Hepatocyte (in vitro differentiated cells): ENCODE results near the gene C19orf38. TPM values are rescaled to one million over a fixed set of nuclear protein-coding genes. Genes with fewer than 3 reads are reported as not detected.
A peak's percentile ranks its signal among the peaks of the same experiment; 100 is the strongest.
"Not testable (repeated sequence)": the region's sequence is repeated elsewhere in the genome, so short reads cannot be mapped to it uniquely, and the experiment has no call there.

Experiments
- DNase-seq: peaks from one replicate; pipeline ENCODE4 v3.0.0-alpha.2; 2016; ENCODE audit warnings: low spot score
- H2AFZ ChIP-seq: fragments of 200-600 bp; sonication (generic); 2 replicates; pipeline ENCODE4 v1.6.0; 2016; ENCODE audit warnings: antibody characterized with exemption, mild to moderate bottlenecking
- H3K27ac ChIP-seq: fragments of 200-600 bp; sonication (generic); 2 replicates; pipeline ENCODE4 v1.5.1; 2016; ENCODE audit warnings: mild to moderate bottlenecking
- H3K27me3 ChIP-seq: fragments of 200-600 bp; sonication (generic); 2 replicates; pipeline ENCODE4 v1.6.1; 2016
- H3K36me3 ChIP-seq: fragments of 200-600 bp; sonication (generic); replicated peaks from 2 replicates; pipeline ENCODE4 v1.5.1; 2016; ENCODE audit warnings: low read depth; ENCODE audit not compliant: insufficient read depth
- H3K4me1 ChIP-seq: fragments of 200-600 bp; sonication (generic); 2 replicates; pipeline ENCODE4 v1.5.1; 2016; ENCODE audit warnings: mild to moderate bottlenecking, moderate library complexity; ENCODE audit not compliant: insufficient read depth
- H3K4me2 ChIP-seq: fragments of 200-600 bp; sonication (generic); 2 replicates; pipeline ENCODE4 v1.6.0; 2016
- H3K4me3 ChIP-seq: fragments of 200-600 bp; sonication (generic); 2 replicates; pipeline ENCODE4 v1.5.1; 2016; ENCODE audit warnings: mild to moderate bottlenecking
- H3K79me2 ChIP-seq: fragments of 200-600 bp; sonication (generic); 2 replicates; pipeline ENCODE4 v1.6.0; 2017; ENCODE audit warnings: mild to moderate bottlenecking
- H3K9me2 ChIP-seq: fragments of 200-600 bp; sonication (generic); replicated peaks from 2 replicates; pipeline ENCODE4 v1.6.0; 2017; ENCODE audit warnings: mild to moderate bottlenecking; ENCODE audit not compliant: insufficient read depth
- H3K9me3 ChIP-seq: fragments of 200-600 bp; sonication (generic); 2 replicates; pipeline ENCODE4 v1.5.1; 2016; ENCODE audit warnings: low read depth, mild to moderate bottlenecking
- H4K20me1 ChIP-seq: fragments of 200-600 bp; sonication (generic); 2 replicates; pipeline ENCODE4 v1.6.0; 2016; ENCODE audit warnings: mild to moderate bottlenecking; ENCODE audit not compliant: insufficient read depth, poor library complexity, severe bottlenecking
- CTCF ChIP-seq: fragments of 200-600 bp; sonication (generic); IDR thresholded peaks from 2 replicates; pipeline ENCODE4 v1.5.1; 2016; ENCODE audit warnings: antibody characterized with exemption, mild to moderate bottlenecking; ENCODE audit not compliant: poor library complexity
- EZH2 ChIP-seq: fragments of 200-600 bp; sonication (generic); IDR thresholded peaks from 2 replicates; pipeline ENCODE4 v1.6.1; 2016; ENCODE audit warnings: antibody characterized with exemption, mild to moderate bottlenecking, borderline replicate concordance
- EZH2phosphoT487 ChIP-seq: fragments of 200-600 bp; sonication (generic); IDR thresholded peaks from one replicate; pipeline ENCODE4 v1.6.1; 2018; ENCODE audit warnings: antibody characterized with exemption, mild to moderate bottlenecking, low read depth, moderate library complexity; ENCODE audit not compliant: unreplicated experiment, severe bottlenecking
- WGBS: methylation state at CpG from one replicate; pipeline ENCODE4 v1.1.6; 2016; ENCODE audit warnings: low lambda C conversion rate; ENCODE audit errors: missing lambda C conversion rate; 5-methylcytosine and 5-hydroxymethylcytosine counted together
- polyA plus RNA-seq: library from polyadenylated mRNA; unstranded; fragments of >200 nt; fragmentation: Nextera tagmentation; extraction: Ambion mirVana; gene quantifications from 2 replicates; pipeline ENCODE4 v1.2.1, GENCODE V29; 2016
- total RNA-seq: library from RNA; depleted of rRNA; stranded (reverse); fragments of >200 nt; gene quantifications from 2 replicates; pipeline ENCODE4 v1.2.3, GENCODE V29; 2014

Gene C19orf38
- total and polyA plus RNA-seq, 2 experiments from 2014 or later: 0.56 to 3.7 TPM

- Histone ChIP-seq H3K79me2 (no peaks in the 10 kb centered on the region), H3K9me3 (no peaks in the 10 kb centered on the region), H3K4me3 (no peak overlapping the region), H3K36me3 (no peaks in the 10 kb centered on the region), H3K27ac (no peak overlapping the region), H3K9me2 (no peaks in the 10 kb centered on the region), H2AFZ (no peak overlapping the region), H3K27me3 (no peaks in the 10 kb centered on the region), H3K4me2 (no peak overlapping the region), H4K20me1 (no peaks in the 10 kb centered on the region), H3K4me1 (no peaks in the 10 kb centered on the region)
- TF ChIP-seq CTCF (no peak), EZH2phosphoT487 (no peak), EZH2 (no peak)
- WGBS: 85% methylated on average over 7 of the region's 7 CpGs
- no peak for DNase-seq
Observed at GRCh38 chr19:10852941-10853340, 4.7 kb downstream of the C19orf38 start.

- H4K20me1 ChIP-seq: no peaks in the 10 kb centered on the region
- no peaks in the 10 kb centered on the region for H3K79me2 ChIP-seq
- H3K27me3 ChIP-seq: no peaks in the 10 kb centered on the region
- no peaks in the 10 kb centered on the region for H3K4me1 ChIP-seq
- no peak overlapping the region for H3K4me3 ChIP-seq
- WGBS: 81% methylated on average over 7 of the region's 7 CpGs
- no peak for DNase-seq
- no peaks in the 10 kb centered on the region for H3K9me3 ChIP-seq
- H2AFZ ChIP-seq: no peak overlapping the region
- no peak overlapping the region for H3K27ac ChIP-seq
- H3K9me2 ChIP-seq: no peaks in the 10 kb centered on the region
- no peaks in the 10 kb centered on the region for H3K36me3 ChIP-seq
- TF ChIP-seq CTCF (no peak), EZH2 (no peak), EZH2phosphoT487 (no peak)
- H3K4me2 ChIP-seq: no peak overlapping the region
Observed at GRCh38 chr19:10854350-10855089, 6.3 kb downstream of the C19orf38 start.

GRCh38 chr19:10855879-10856522, 7.8 kb downstream of the C19orf38 start:
- Histone ChIP-seq H3K27ac (no peak overlapping the region), H3K27me3 (no peaks in the 10 kb centered on the region), H4K20me1 (no peaks in the 10 kb centered on the region), H3K36me3 (no peaks in the 10 kb centered on the region), H3K79me2 (no peaks in the 10 kb centered on the region), H3K9me2 (no peaks in the 10 kb centered on the region), H3K4me1 (no peaks in the 10 kb centered on the region), H3K9me3 (no peaks in the 10 kb centered on the region), H3K4me2 (no peak overlapping the region), H3K4me3 (no peak overlapping the region), H2AFZ (no peak overlapping the region)
- DNase-seq: no peak
- TF ChIP-seq EZH2phosphoT487 (no peak), EZH2 (no peak), CTCF (peak; percentile 9)
- WGBS: 74% methylated on average over 5 of the region's 5 CpGs

GRCh38 chr19:10856899-10857298, 8.7 kb downstream of the C19orf38 start:
- H3K27me3 ChIP-seq, H3K9me3 ChIP-seq, DNase-seq, H3K4me3 ChIP-seq, H3K9me2 ChIP-seq, H4K20me1 ChIP-seq, H3K27ac ChIP-seq, H3K36me3 ChIP-seq, H3K79me2 ChIP-seq, H3K4me1 ChIP-seq, H3K4me2 ChIP-seq, H2AFZ ChIP-seq: not testable (repeated sequence)
- 93% methylated on average over 1 of the region's 1 CpG for whole genome bisulfite sequencing
